Uterus (tissue), 4 donors: ENCODE data around the gene CD200R1. TPM values are rescaled to one million over a fixed set of nuclear protein-coding genes. Genes with fewer than 3 reads are reported as not detected.
"Not testable (repeated sequence)": the region's sequence is repeated elsewhere in the genome, so short reads cannot be mapped to it uniquely, and the experiment has no call there.

Experiments
- DNase-seq, 2 donors: peaks; one replicate each; pipeline ENCODE4 v3.0.0-alpha.2; 2019 to 2020
- H3K27ac ChIP-seq, 2 donors: fragments of 200-600 bp; sonication (generic); 1 replicate in 1 of 2; 2 replicates in 1 of 2; pipeline ENCODE4 v1.5.1; 2016 to 2018
- H3K27me3 ChIP-seq, 2 donors: fragments of 200-600 bp; sonication (generic); one replicate each; pipeline ENCODE4 v1.5.1; 2018 to 2019; ENCODE audit warnings: control low read depth in 1 of 2
- H3K36me3 ChIP-seq, 2 donors: fragments of 200-600 bp; sonication (generic); one replicate each; pipeline ENCODE4 v1.5.1; 2019; ENCODE audit warnings: control low read depth in 1 of 2
- H3K4me1 ChIP-seq, 2 donors: fragments of 200-600 bp; sonication (generic); one replicate each; pipeline ENCODE4 v1.5.1; 2018 to 2019; ENCODE audit warnings: control low read depth in 1 of 2
- H3K4me3 ChIP-seq, 2 donors: fragments of 200-600 bp; sonication (generic); 1 replicate in 1 of 2; 2 replicates in 1 of 2; pipeline ENCODE4 v1.5.1; 2018 to 2019; ENCODE audit warnings: mild to moderate bottlenecking in 1 of 2
- H3K9me3 ChIP-seq, 2 donors: fragments of 200-600 bp; sonication (generic); one replicate each; pipeline ENCODE4 v1.5.1; 2019; ENCODE audit warnings: control low read depth in 1 of 2
- POLR2A ChIP-seq, 2 donors: fragments of 450-650 bp; IDR thresholded peaks; one replicate each; pipeline ENCODE4 v1.6.1; 2016; ENCODE audit warnings: antibody characterized with exemption in 2 of 2, mild to moderate bottlenecking in 1 of 2, moderate library complexity in 1 of 2
- intact Hi-C: fragments of 100-400 bp; cut with DNase I; formaldehyde crosslinking; loops from one replicate; pipeline ENCODE4 v1.15.1; 2023; ENCODE audit warnings: low total_unique reads
- total RNA-seq, 4 donors: library from RNA; depleted of rRNA in 3 of 4; stranded (reverse); fragments of >200 nt in 3 of 4; gene quantifications; one replicate each; pipeline versions ENCODE4 v1.1.0 to v1.2.4, GENCODE V29; 2014 to 2023
- TF ChIP-seq, protein P1 (sequence below), 4 experiments: fragments of 200-600 bp in 2 of 4; fragments of 450-650 bp in 2 of 4; sonication (generic) in 2 of 4; IDR thresholded peaks; one replicate each; pipeline ENCODE4 v1.5.1; 2016 to 2019; ENCODE audit warnings: antibody characterized with exemption in 4 of 4, mild to moderate bottlenecking in 2 of 4, moderate library complexity in 1 of 4
- donor health status: DM: yes; HTN: yes; CAD: no.

Gene CD200R1
- total RNA-seq, 4 donors from 2014 or later: 0.40 to 5.7 (median 1.5) TPM; not detected in 1

DNA sequence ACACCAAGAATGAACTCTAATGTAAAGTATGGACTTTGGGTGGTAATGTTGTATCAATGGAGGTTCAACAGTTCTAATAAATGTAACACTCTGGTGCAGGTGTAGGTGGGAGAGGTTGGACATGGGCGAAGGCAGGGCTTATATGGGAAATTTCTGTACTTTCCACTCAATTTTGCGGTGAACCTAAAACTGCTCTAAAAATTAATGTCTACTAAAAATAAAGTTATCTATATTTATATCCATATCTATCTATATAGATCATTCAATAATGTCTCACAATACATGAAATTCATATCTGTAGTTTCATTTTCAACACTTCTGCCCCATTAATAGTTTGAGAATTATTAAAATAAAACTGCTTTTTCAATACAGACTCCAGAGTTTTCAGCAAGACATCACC lies 49.3 kb downstream of the CD200R1 start:
- no peak overlapping the region for H3K27ac ChIP-seq

GRCh38 chr3:112919541-112919940 lies 55.4 kb downstream of the CD200R1 start:
- H3K4me3 ChIP-seq, H3K9me3 ChIP-seq, H3K27me3 ChIP-seq, H3K36me3 ChIP-seq, H3K4me1 ChIP-seq, DNase-seq, H3K27ac ChIP-seq, intact Hi-C loops: not testable (repeated sequence)

More for the DNA sequence above, 49.3 kb downstream of the CD200R1 start:
- Histone ChIP-seq H3K4me1 (no peaks in the 10 kb centered on the region), H3K9me3 (no peaks in the 10 kb centered on the region), H3K36me3 (no peaks in the 10 kb centered on the region), H3K27me3 (no peaks in the 10 kb centered on the region), H3K4me3 (no peak overlapping the region)
- no peak for DNase-seq
- intact Hi-C loops: no loop called here
- TF ChIP-seq POLR2A (IDR thresholded peaks at IDR 0.05): no peak
- TF ChIP-seq, protein P1, sequence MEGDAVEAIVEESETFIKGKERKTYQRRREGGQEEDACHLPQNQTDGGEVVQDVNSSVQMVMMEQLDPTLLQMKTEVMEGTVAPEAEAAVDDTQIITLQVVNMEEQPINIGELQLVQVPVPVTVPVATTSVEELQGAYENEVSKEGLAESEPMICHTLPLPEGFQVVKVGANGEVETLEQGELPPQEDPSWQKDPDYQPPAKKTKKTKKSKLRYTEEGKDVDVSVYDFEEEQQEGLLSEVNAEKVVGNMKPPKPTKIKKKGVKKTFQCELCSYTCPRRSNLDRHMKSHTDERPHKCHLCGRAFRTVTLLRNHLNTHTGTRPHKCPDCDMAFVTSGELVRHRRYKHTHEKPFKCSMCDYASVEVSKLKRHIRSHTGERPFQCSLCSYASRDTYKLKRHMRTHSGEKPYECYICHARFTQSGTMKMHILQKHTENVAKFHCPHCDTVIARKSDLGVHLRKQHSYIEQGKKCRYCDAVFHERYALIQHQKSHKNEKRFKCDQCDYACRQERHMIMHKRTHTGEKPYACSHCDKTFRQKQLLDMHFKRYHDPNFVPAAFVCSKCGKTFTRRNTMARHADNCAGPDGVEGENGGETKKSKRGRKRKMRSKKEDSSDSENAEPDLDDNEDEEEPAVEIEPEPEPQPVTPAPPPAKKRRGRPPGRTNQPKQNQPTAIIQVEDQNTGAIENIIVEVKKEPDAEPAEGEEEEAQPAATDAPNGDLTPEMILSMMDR (IDR thresholded peaks at IDR 0.05): no peak

DNA sequence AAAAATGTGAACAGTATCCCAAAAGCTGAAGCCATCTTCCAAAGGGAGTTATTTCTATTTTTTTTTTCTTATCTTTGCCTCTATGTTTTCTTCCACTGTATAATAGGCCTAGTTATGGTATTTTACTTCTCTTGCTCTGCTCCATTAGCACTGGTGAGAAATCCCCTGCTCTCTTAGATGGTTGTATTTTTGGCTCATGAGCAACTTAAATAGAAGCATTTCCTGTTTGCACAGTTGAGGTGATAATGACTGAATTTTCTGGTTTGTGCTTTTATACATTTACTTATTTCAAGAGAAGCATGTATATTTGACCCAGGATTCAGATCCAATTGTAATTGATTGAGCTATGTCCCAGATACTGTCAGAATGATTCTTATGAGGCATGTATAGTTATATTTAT lies 66.7 kb downstream of the CD200R1 start:
- intact Hi-C loops: no loop called here
- no peak overlapping the region for H3K27ac ChIP-seq
- H3K4me3 ChIP-seq: no peak overlapping the region
- DNase-seq: no peak
- H3K27me3 ChIP-seq: no peaks in the 10 kb centered on the region
- TF ChIP-seq, protein P1 (IDR thresholded peaks at IDR 0.05): no peak
- no peak for TF ChIP-seq POLR2A (IDR thresholded peaks at IDR 0.05)
- no peaks in the 10 kb centered on the region for H3K4me1 ChIP-seq
- no peaks in the 10 kb centered on the region for H3K36me3 ChIP-seq
- H3K9me3 ChIP-seq: peaks cover 0 to 5% of the 10 kb centered on the region in 2 donors

DNA sequence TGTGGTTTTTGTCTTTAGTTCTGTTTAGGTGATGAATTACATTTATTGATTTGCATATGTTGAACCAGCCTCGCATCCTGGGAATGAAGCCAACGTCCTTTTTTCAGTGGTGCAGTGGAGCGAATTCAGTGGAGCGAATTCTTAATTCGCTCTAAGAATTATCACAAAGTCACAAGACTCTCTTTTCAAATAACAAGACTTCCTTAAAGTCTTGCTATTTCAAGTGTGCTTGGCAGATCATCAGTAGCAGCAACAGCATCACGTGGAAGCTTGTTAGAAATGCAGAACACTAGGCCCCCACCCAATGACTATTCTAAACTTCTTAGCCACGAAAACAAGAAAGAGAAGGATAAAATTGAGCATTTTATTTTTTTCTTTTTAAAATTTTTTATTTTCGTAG lies 70.1 kb downstream of the CD200R1 start:
- Histone ChIP-seq H3K36me3 (no peaks in the 10 kb centered on the region), H3K4me1 (no peaks in the 10 kb centered on the region), H3K4me3 (no peak overlapping the region), H3K9me3 (peaks cover 0 to 5% of the 10 kb centered on the region in 2 donors), H3K27ac (no peak overlapping the region), H3K27me3 (no peaks in the 10 kb centered on the region)
- no peak for DNase-seq
- TF ChIP-seq, protein P1 (IDR thresholded peaks at IDR 0.05): no peak
- no peak for TF ChIP-seq POLR2A (IDR thresholded peaks at IDR 0.05)
- intact Hi-C loops: no loop called here

- Histone ChIP-seq H3K27me3 (no peaks in the 10 kb centered on the region), H3K27ac (no peak overlapping the region)
These were observed 74.8 kb downstream of the CD200R1 start for GRCh38 chr3:112900113-112900512.

More at GRCh38 chr3:112900113-112900512, 74.8 kb downstream of the CD200R1 start:
- TF ChIP-seq POLR2A (IDR thresholded peaks at IDR 0.05): no peak
- TF ChIP-seq, protein P1 (IDR thresholded peaks at IDR 0.05): no peak
- intact Hi-C loops: no loop called here
- Histone ChIP-seq H3K4me3 (no peak overlapping the region), H3K36me3 (no peaks in the 10 kb centered on the region), H3K4me1 (no peaks in the 10 kb centered on the region), H3K9me3 (peaks cover 0 to 5% of the 10 kb centered on the region in 2 donors)
- no peak for DNase-seq
